Right atrium auricular region (tissue), 2 donors: ENCODE results near the gene P3H4. TPM values are rescaled to one million over a fixed set of nuclear protein-coding genes. Genes with fewer than 3 reads are reported as not detected.

Source experiments
- DNase-seq: peaks from one replicate; pipeline ENCODE4 v3.0.0-alpha.2; 2019; ENCODE audit warnings: low spot score
- H3K27ac ChIP-seq, 2 donors: fragments of 200-600 bp; sonication (generic); 1 replicate in 1 of 2; 2 replicates in 1 of 2; pipeline ENCODE4 v1.5.1; 2016 to 2019
- H3K27me3 ChIP-seq, 2 donors: fragments of 200-600 bp; sonication (generic); one replicate each; pipeline versions ENCODE4 v1.5.1 to v1.6.0; 2017 to 2019
- H3K36me3 ChIP-seq: fragments of 200-600 bp; sonication (generic); one replicate; pipeline ENCODE4 v1.5.1; 2016
- H3K4me1 ChIP-seq, 2 donors: fragments of 200-600 bp; sonication (generic); one replicate each; pipeline versions ENCODE4 v1.5.1 to v1.6.0; 2017 to 2019
- H3K4me3 ChIP-seq, 2 donors: fragments of 200-600 bp; sonication (generic); 1 replicate in 1 of 2; 2 replicates in 1 of 2; pipeline ENCODE4 v1.5.1; 2017 to 2019; ENCODE audit warnings: mild to moderate bottlenecking in 1 of 2, moderate library complexity in 1 of 2
- H3K9me3 ChIP-seq, 2 donors: fragments of 200-600 bp; sonication (generic); one replicate each; pipeline ENCODE4 v1.5.1; 2019
- CTCF ChIP-seq, 2 donors: fragments of 200-600 bp; sonication (generic); IDR thresholded peaks; one replicate each; pipeline ENCODE4 v1.5.1; 2019; ENCODE audit warnings: antibody characterized with exemption in 2 of 2
- total RNA-seq, 2 donors: library from RNA; depleted of rRNA; stranded (reverse); fragments of >200 nt; gene quantifications; one replicate each; pipeline ENCODE4 v1.1.0, GENCODE V29; 2016

Gene P3H4
- total RNA-seq, 2 donors from 2014 or later = 15.4 to 16.2 TPM

- Histone ChIP-seq H3K4me1 (peaks cover 0 to 5% of the 10 kb centered on the region in 2 donors), H3K4me3 (no peak overlapping the region), H3K9me3 (no peaks in the 10 kb centered on the region), H3K27me3 (no peaks in the 10 kb centered on the region), H3K36me3 (peaks cover 46% of the 10 kb centered on the region), H3K27ac (peak overlapping the region in 1 of 2 donors; percentile 4)
- no peak for TF ChIP-seq CTCF (IDR thresholded peaks at IDR 0.05)
- no peak for DNase-seq
Measured at GRCh38 chr17:41754066-41754465, 57.7 kb downstream of the P3H4 start.

Other genes starting within 250 kb of the P3H4 start
- gene KRT9, start 239.9 kb downstream of the P3H4 start, total RNA-seq = not detected
- gene KRT14, start 225.1 kb downstream of the P3H4 start, total RNA-seq = 10 to 100 TPM in 1 of 2 donors, not detected in 1; 20.3 TPM
- gene KRT16, start 199.2 kb downstream of the P3H4 start, total RNA-seq = 1 to 10 TPM in 1 of 2 donors, not detected in 1; 2.2 TPM
- not detected for gene KRT17, start 187.4 kb downstream of the P3H4 start, total RNA-seq
- 100 to 1,000 TPM; 331 to 390 TPM for gene EIF1, start 123.1 kb downstream of the P3H4 start, total RNA-seq
- not detected for gene GAST, start 99.6 kb downstream of the P3H4 start, total RNA-seq
- under 1 TPM in 1 of 2 donors, not detected in 1; 0.08 TPM for gene HAP1, start 77.3 kb downstream of the P3H4 start, total RNA-seq
- gene JUP, start 25.2 kb downstream of the P3H4 start, total RNA-seq = 100 to 1,000 TPM; 234 to 256 TPM
- gene FKBP10, start 1.1 kb upstream of the P3H4 start, total RNA-seq = 10 to 100 TPM; 24.7 to 35.1 TPM
- 10 to 100 TPM; 27.1 to 43.3 TPM for gene NT5C3B, start 24.3 kb upstream of the P3H4 start, total RNA-seq
- not detected for gene KLHL10, start 25.9 kb upstream of the P3H4 start, total RNA-seq
- gene KLHL11, start 53.5 kb upstream of the P3H4 start, total RNA-seq = 1 to 10 TPM; 6.9 to 8.7 TPM
- 10 to 100 TPM; 31.7 to 42.2 TPM for gene ACLY, start 107.0 kb upstream of the P3H4 start, total RNA-seq
- under 1 TPM; 0.43 to 0.56 TPM for gene ODAD4, start 118.7 kb upstream of the P3H4 start, total RNA-seq
- gene CNP, start 154.8 kb upstream of the P3H4 start, total RNA-seq = 10 to 100 TPM; 23.1 to 29.5 TPM
- gene DNAJC7, start 205.5 kb upstream of the P3H4 start, total RNA-seq = 10 to 100 TPM; 42.7 to 47.1 TPM
- gene NKIRAS2, start 208.1 kb upstream of the P3H4 start, total RNA-seq = 10 to 100 TPM; 64.8 to 69.8 TPM
- under 1 TPM; 0.74 to 0.94 TPM for gene C17orf113, start 238.7 kb upstream of the P3H4 start, total RNA-seq